ENCODE measurements around the gene LPAR1. TPM values are rescaled to one million over a fixed set of nuclear protein-coding genes. Genes with fewer than 3 reads are reported as not detected.

Gene LPAR1
- total RNA-seq, 1 donor from 2014 or later, result 23.2 TPM

DNA sequence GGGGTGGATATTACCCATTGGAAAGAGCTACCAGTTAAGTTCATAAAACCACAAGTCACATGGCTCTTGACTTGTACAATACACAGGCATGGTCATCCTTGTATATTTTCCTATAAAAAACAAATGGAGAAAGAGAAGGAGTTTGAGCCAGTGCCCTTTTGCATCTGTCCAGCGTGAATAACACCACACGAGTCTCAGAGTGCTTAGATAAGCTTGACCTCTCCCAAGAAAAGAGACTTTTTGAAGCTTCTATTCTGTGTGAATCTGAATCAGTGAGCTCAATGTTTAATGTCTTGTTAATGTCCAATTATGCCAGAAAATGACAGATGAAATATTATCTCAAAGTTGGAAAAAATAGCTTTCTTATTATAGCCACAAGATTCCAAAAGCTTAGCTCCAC is 30.9 kb upstream of the LPAR1 start:
- H3K4me1 ChIP-seq, result peaks cover 3% of the 10 kb centered on the region
- intact Hi-C loops (cut with DNase I), result no loop called here
- no peaks in the 10 kb centered on the region for H3K36me3 ChIP-seq
- no peaks in the 10 kb centered on the region for H3K27me3 ChIP-seq (ENCODE audit: low read depth)
- no peak for DNase-seq
- TF ChIP-seq CTCF (IDR thresholded peaks at IDR 0.05), result no peak
- no peak for ATAC-seq
- no peak overlapping the region for H3K4me3 ChIP-seq
- H3K27ac ChIP-seq, result no peak overlapping the region
- no peaks in the 10 kb centered on the region for H3K9me3 ChIP-seq

- Histone ChIP-seq H3K4me3 (no peak overlapping the region), H3K36me3 (no peaks in the 10 kb centered on the region), H3K27ac (no peak overlapping the region), H3K9me3 (no peaks in the 10 kb centered on the region), H3K27me3 (ENCODE audit: low read depth) (no peaks in the 10 kb centered on the region), H3K4me1 (peaks cover 3% of the 10 kb centered on the region)
- TF ChIP-seq CTCF (IDR thresholded peaks at IDR 0.05), result no peak
- intact Hi-C loops (cut with DNase I), result no loop called here
- DNase-seq, result no peak
- peak; percentile 62 to 74 for ATAC-seq
These were observed 30.5 kb upstream of the LPAR1 start for GRCh38 chr9:111068771-111069170.

DNA sequence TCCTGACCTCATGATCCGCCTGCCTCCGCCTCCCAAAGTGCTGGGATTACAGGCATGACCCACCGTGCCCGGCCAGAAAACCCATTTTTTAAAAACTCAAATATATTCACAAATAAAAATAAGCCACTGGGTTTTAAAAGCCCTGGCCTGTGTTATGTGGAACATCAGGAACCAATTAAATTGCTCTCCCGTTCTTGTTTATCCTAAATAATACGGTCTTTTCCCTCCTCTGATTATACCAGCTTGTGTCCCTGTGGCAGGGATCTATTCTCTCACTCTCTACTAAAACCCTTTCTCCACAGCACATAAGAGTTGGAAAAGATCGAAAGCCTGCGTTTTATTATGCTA is 30.1 kb upstream of the LPAR1 start:
- DNase-seq (no peak), ATAC-seq (no peak)
- no peaks in the 10 kb centered on the region for H3K27me3 ChIP-seq (ENCODE audit: low read depth)
- intact Hi-C loops (cut with DNase I), result no loop called here
- H3K27ac ChIP-seq, result no peak overlapping the region
- no peaks in the 10 kb centered on the region for H3K36me3 ChIP-seq
- H3K4me3 ChIP-seq, result no peak overlapping the region
- peaks cover 3% of the 10 kb centered on the region for H3K4me1 ChIP-seq
- no peak for TF ChIP-seq CTCF (IDR thresholded peaks at IDR 0.05)
- no peaks in the 10 kb centered on the region for H3K9me3 ChIP-seq

DNA sequence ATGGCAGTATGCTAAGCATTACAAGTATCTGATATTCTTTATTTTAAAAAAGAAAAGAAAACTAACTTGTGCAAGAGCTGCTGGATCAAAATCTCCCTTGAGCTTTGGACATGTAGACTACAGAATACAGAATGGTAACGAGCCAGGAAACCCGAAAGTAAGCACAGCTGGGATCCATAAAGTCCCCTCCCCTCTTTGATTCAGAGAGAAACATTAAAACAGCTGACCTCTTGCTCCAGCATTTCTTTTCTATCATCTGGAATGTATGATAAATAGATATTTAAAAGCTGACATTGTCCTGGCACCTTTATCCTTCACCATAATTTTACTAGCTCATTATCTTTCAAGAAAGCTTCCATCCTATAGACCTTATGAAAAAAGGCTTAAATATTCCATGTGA is 28.2 kb upstream of the LPAR1 start:
- intact Hi-C loops (cut with DNase I), result no loop called here
- Histone ChIP-seq H3K27ac (no peak overlapping the region), H3K4me3 (no peak overlapping the region), H3K27me3 (ENCODE audit: low read depth) (no peaks in the 10 kb centered on the region), H3K4me1 (peaks cover 3% of the 10 kb centered on the region), H3K9me3 (no peaks in the 10 kb centered on the region), H3K36me3 (no peaks in the 10 kb centered on the region)
- TF ChIP-seq CTCF (IDR thresholded peaks at IDR 0.05), result no peak
- DNase-seq (no peak), ATAC-seq (no peak)

DNA sequence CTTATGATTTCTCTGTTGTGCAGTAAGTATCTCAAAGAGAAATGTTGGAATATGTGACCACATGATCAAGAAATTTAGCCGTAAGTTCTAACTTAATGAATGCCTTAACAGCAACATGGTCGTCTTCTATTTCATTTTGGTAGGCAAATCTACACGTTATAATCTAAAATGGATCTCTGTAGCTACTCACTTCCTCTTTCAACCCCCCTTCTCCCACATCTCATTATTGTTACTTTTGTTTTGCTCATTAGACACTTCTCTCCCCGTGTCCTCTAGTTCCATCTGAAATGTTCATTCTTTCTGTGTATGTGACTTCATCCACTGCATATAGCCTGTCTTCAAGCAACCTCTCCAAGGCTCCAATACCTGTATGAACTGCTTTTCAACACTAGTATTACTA is 27.1 kb upstream of the LPAR1 start:
- ATAC-seq, result no peak
- Histone ChIP-seq H3K4me3 (no peak overlapping the region), H3K36me3 (no peaks in the 10 kb centered on the region), H3K27ac (no peak overlapping the region), H3K4me1 (peaks cover 3% of the 10 kb centered on the region), H3K27me3 (ENCODE audit: low read depth) (no peaks in the 10 kb centered on the region), H3K9me3 (no peaks in the 10 kb centered on the region)
- intact Hi-C loops (cut with DNase I), result no loop called here
- TF ChIP-seq CTCF (IDR thresholded peaks at IDR 0.05), result no peak
- no peak for DNase-seq

Measured in lower lobe of right lung (tissue), 2 donors.